Prostate gland (tissue), 2 donors: ENCODE results near the gene ABCA8. TPM values are rescaled to one million over a fixed set of nuclear protein-coding genes. Genes with fewer than 3 reads are reported as not detected.

ENCODE experiments used
- DNase-seq: peaks from one replicate; pipeline ENCODE4 v3.0.0-alpha.2; 2019; ENCODE audit warnings: low spot score
- H3K27ac ChIP-seq, 2 donors: fragments of 200-600 bp; sonication (generic); 2 replicates each; pipeline ENCODE4 v1.5.1; 2017 to 2019
- H3K27me3 ChIP-seq: fragments of 200-600 bp; sonication (generic); replicated peaks from 2 replicates; pipeline ENCODE4 v1.5.1; 2019; ENCODE audit not compliant: insufficient read depth
- H3K36me3 ChIP-seq, 2 donors: fragments of 200-600 bp; sonication (generic); 1 replicate in 1 of 2; 2 replicates in 1 of 2; pipeline versions ENCODE4 v1.5.1 to v1.8.1; 2017 to 2019
- H3K4me1 ChIP-seq: fragments of 200-600 bp; sonication (generic); replicated peaks from 2 replicates; pipeline ENCODE4 v1.5.1; 2019
- H3K4me3 ChIP-seq, 2 donors: fragments of 200-600 bp; sonication (generic); 2 replicates each; pipeline ENCODE4 v1.5.1; 2017 to 2019
- H3K9me3 ChIP-seq: fragments of 200-600 bp; sonication (generic); 2 replicates; pipeline ENCODE4 v1.5.1; 2017
- POLR2A ChIP-seq: fragments of 450-650 bp; IDR thresholded peaks from one replicate; pipeline ENCODE4 v1.6.1; 2016; ENCODE audit warnings: antibody characterized with exemption, mild to moderate bottlenecking
- POLR2AphosphoS5 ChIP-seq: sonication (generic); formaldehyde crosslinking; IDR thresholded peaks from one replicate; pipeline ENCODE4 v1.6.1; 2017; ENCODE audit warnings: antibody characterized with exemption
- WGBS: methylation state at CpG from one replicate; pipeline ENCODE4 v1.1.5; 2018; 5-methylcytosine and 5-hydroxymethylcytosine counted together
- intact Hi-C: fragments of 100-400 bp; cut with DNase I; formaldehyde crosslinking; loops from one replicate; pipeline ENCODE4 v1.14.2; 2022
- total RNA-seq, 2 donors: library from RNA; depleted of rRNA; stranded (reverse); fragments of >200 nt; gene quantifications; one replicate each; pipeline ENCODE4 v1.1.0, GENCODE V29; 2016
- TF ChIP-seq, protein P1 (sequence below), 4 experiments: fragments of 200-600 bp in 2 of 4; fragments of 450-650 bp in 2 of 4; sonication (generic) in 2 of 4; IDR thresholded peaks; 1 replicate in 3 of 4; 2 replicates in 1 of 4; pipeline ENCODE4 v1.5.1; 2016 to 2019; ENCODE audit warnings: antibody characterized with exemption in 4 of 4, mild to moderate bottlenecking in 2 of 4, moderate library complexity in 2 of 4

ABCA8 gene
- total RNA-seq, 2 donors from 2014 or later = 7.8 to 111 TPM

GRCh38 chr17:68941761-68942160 lies 13.4 kb downstream of the ABCA8 start:
- Histone ChIP-seq H3K9me3 (no peaks in the 10 kb centered on the region), H3K4me1 (no peaks in the 10 kb centered on the region), H3K27ac (no peak overlapping the region), H3K27me3 (no peaks in the 10 kb centered on the region), H3K36me3 (no peaks in the 10 kb centered on the region), H3K4me3 (no peak overlapping the region)
- intact Hi-C loops = no loop called here
- TF ChIP-seq, protein P1, sequence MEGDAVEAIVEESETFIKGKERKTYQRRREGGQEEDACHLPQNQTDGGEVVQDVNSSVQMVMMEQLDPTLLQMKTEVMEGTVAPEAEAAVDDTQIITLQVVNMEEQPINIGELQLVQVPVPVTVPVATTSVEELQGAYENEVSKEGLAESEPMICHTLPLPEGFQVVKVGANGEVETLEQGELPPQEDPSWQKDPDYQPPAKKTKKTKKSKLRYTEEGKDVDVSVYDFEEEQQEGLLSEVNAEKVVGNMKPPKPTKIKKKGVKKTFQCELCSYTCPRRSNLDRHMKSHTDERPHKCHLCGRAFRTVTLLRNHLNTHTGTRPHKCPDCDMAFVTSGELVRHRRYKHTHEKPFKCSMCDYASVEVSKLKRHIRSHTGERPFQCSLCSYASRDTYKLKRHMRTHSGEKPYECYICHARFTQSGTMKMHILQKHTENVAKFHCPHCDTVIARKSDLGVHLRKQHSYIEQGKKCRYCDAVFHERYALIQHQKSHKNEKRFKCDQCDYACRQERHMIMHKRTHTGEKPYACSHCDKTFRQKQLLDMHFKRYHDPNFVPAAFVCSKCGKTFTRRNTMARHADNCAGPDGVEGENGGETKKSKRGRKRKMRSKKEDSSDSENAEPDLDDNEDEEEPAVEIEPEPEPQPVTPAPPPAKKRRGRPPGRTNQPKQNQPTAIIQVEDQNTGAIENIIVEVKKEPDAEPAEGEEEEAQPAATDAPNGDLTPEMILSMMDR (IDR thresholded peaks at IDR 0.05) = no peak
- TF ChIP-seq POLR2AphosphoS5 (no peak), POLR2A (no peak)
- WGBS = 80% methylated on average over 6 of the region's 6 CpGs
- no peak for DNase-seq

DNA sequence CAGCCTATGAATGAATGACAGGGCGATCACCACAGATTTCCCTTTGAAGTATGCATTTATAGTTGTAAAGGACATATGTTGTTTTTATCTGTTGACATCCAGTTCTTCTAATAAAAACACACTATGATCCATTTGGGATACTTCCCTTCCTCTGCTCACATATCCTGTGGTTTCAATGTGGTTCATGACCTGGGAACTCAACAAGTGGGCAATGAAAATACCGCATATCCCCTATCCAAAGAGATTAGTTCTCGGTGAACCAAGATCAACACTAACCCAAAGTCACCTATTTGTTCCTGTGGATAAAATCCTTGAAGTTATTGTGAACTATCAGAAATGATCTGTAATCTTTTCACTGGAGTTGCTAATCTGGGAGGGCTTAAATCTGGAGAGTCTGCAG lies 16.0 kb downstream of the ABCA8 start:
- no peak overlapping the region for H3K27ac ChIP-seq
- no peak for DNase-seq
- TF ChIP-seq POLR2A = no peak
- TF ChIP-seq, protein P1 (IDR thresholded peaks at IDR 0.05) = no peak
- no peak for TF ChIP-seq POLR2AphosphoS5
- no peaks in the 10 kb centered on the region for H3K27me3 ChIP-seq
- no peaks in the 10 kb centered on the region for H3K9me3 ChIP-seq
- H3K4me3 ChIP-seq = no peak overlapping the region
- intact Hi-C loops = no loop called here
- WGBS = 70% methylated on average over 3 of the region's 3 CpGs
- no peaks in the 10 kb centered on the region for H3K4me1 ChIP-seq
- no peaks in the 10 kb centered on the region for H3K36me3 ChIP-seq

GRCh38 chr17:68937890-68938514 lies 17.2 kb downstream of the ABCA8 start:
- Histone ChIP-seq H3K4me1 (no peaks in the 10 kb centered on the region), H3K27me3 (no peaks in the 10 kb centered on the region), H3K4me3 (no peak overlapping the region), H3K27ac (no peak overlapping the region), H3K9me3 (no peaks in the 10 kb centered on the region), H3K36me3 (no peaks in the 10 kb centered on the region)
- intact Hi-C loops = no loop called here
- TF ChIP-seq POLR2AphosphoS5 = no peak
- no peak for TF ChIP-seq POLR2A
- TF ChIP-seq, protein P1 (IDR thresholded peaks at IDR 0.05) = no peak
- WGBS = 88% methylated on average over 8 of the region's 8 CpGs
- DNase-seq = no peak

GRCh38 chr17:68927516-68927915 lies 27.7 kb downstream of the ABCA8 start:
- intact Hi-C loops = no loop called here
- TF ChIP-seq, protein P1 (IDR thresholded peaks at IDR 0.05) = no peak
- TF ChIP-seq POLR2A (no peak), POLR2AphosphoS5 (no peak)
- Histone ChIP-seq H3K4me3 (no peak overlapping the region), H3K4me1 (no peaks in the 10 kb centered on the region), H3K27ac (no peak overlapping the region), H3K36me3 (no peaks in the 10 kb centered on the region), H3K9me3 (no peaks in the 10 kb centered on the region), H3K27me3 (no peaks in the 10 kb centered on the region)
- DNase-seq = no peak
- 61% methylated on average over 4 of the region's 4 CpGs for WGBS
